IMR-90 (cell line): ENCODE data around the gene ADCY9. TPM values are rescaled to one million over a fixed set of nuclear protein-coding genes. Genes with fewer than 3 reads are reported as not detected.
A peak's percentile ranks its signal among the peaks of the same experiment; 100 is the strongest.

ENCODE experiments used
- ATAC-seq: fragments of 200-7000 bp; cut with Tn5 transposase; 2 replicates; pipeline ENCODE4 v1.9.1; 2020; ENCODE audit warnings: low read depth, mild to moderate bottlenecking, moderate library complexity
- BruUV-seq: library from RNA; stranded (reverse); fragments of 400-500 nt; replicated peaks from 2 replicates; lab custom pipeline; 2021; lab: Mats Ljungman, UMichigan
- CTCF ChIA-PET: fragments of 300-600 bp; formaldehyde crosslinking; extraction: SDS; loops from one replicate; lab custom pipeline; 2021; ENCODE audit warnings: antibody characterized with exemption; lab: Yijun Ruan, JAX
- POLR2A ChIA-PET: fragments of 300-600 bp; sonication (Branson Sonifier 250); formaldehyde crosslinking; loops from one replicate; lab custom pipeline; 2022; ENCODE audit warnings: antibody characterized with exemption; ENCODE audit not compliant: unreplicated experiment; lab: Charles Lee
- DNase-seq: peaks from one replicate; pipeline ENCODE4 v3.0.0; 2013
- H2AFZ ChIP-seq: replicated peaks from 2 replicates; pipeline ENCODE3; 2013; ENCODE audit warnings: low read length, mild to moderate bottlenecking; ENCODE audit not compliant: poor library complexity
- H2AK5ac ChIP-seq: 2 replicates; pipeline ENCODE4 v1.6.1; 2013; ENCODE audit warnings: low read depth, low read length, inconsistent platforms
- H2AK9ac ChIP-seq: replicated peaks from 2 replicates; pipeline ENCODE3; 2013; ENCODE audit warnings: mild to moderate bottlenecking, low read depth, low read length, moderate library complexity; ENCODE audit not compliant: poor library complexity
- H2BK120ac ChIP-seq: 2 replicates; pipeline ENCODE4 v1.6.1; 2013; ENCODE audit warnings: low read depth, low read length, inconsistent platforms
- H2BK15ac ChIP-seq: 3 replicates; pipeline ENCODE4 v1.6.1; 2013; ENCODE audit warnings: low read depth, low read length, inconsistent platforms
- H2BK20ac ChIP-seq: 2 replicates; pipeline ENCODE4 v1.6.1; 2013; ENCODE audit warnings: low read depth, mild to moderate bottlenecking, inconsistent platforms, low read length, moderate library complexity
- H2BK5ac ChIP-seq: 2 replicates; pipeline ENCODE4 v1.6.1; 2013; ENCODE audit warnings: mild to moderate bottlenecking, low read depth, low read length, inconsistent platforms; ENCODE audit not compliant: poor library complexity, severe bottlenecking
- H3K14ac ChIP-seq: replicated peaks from 2 replicates; pipeline ENCODE4 v1.6.1; 2013; ENCODE audit warnings: low read depth, low read length, inconsistent platforms
- H3K18ac ChIP-seq: 2 replicates; pipeline ENCODE4 v1.6.1; 2013; ENCODE audit warnings: low read depth, low read length, control low read depth
- H3K23ac ChIP-seq: 2 replicates; pipeline ENCODE4 v1.6.1; 2013; ENCODE audit warnings: low read depth, low read length, inconsistent platforms
- H3K27ac ChIP-seq: 2 replicates; pipeline ENCODE4 v1.5.1; 2013; ENCODE audit warnings: mild to moderate bottlenecking, control low read depth, low read length; ENCODE audit not compliant: insufficient read depth
- H3K27me3 ChIP-seq: 2 replicates; pipeline ENCODE4 v1.6.1; 2013; ENCODE audit warnings: low read length; ENCODE audit not compliant: control insufficient read depth, insufficient read depth
- H3K36me3 ChIP-seq: 2 replicates; pipeline ENCODE4 v1.6.1; 2013; ENCODE audit warnings: low read length, mixed read lengths; ENCODE audit not compliant: control insufficient read depth, insufficient read depth
- H3K4ac ChIP-seq: 2 replicates; pipeline ENCODE4 v1.6.1; 2013; ENCODE audit warnings: low read depth, low read length, inconsistent platforms
- H3K4me1 ChIP-seq: 2 replicates; pipeline ENCODE4 v1.6.1; 2013; ENCODE audit warnings: low read length, mixed read lengths; ENCODE audit not compliant: control insufficient read depth, insufficient read depth
- H3K4me2 ChIP-seq: 2 replicates; pipeline ENCODE4 v1.6.1; 2013; ENCODE audit warnings: low read depth, mild to moderate bottlenecking, control low read depth, low read length, moderate library complexity
- H3K4me3 ChIP-seq: 2 replicates; pipeline ENCODE4 v1.5.1; 2013; ENCODE audit warnings: low read depth, mild to moderate bottlenecking, control low read depth, low read length, moderate library complexity; ENCODE audit not compliant: insufficient read depth
- H3K56ac ChIP-seq: 2 replicates; pipeline ENCODE4 v1.6.1; 2013; ENCODE audit warnings: low read length, inconsistent platforms; ENCODE audit not compliant: insufficient read depth; ENCODE audit errors: extremely low read depth
- H3K79me1 ChIP-seq, 2 experiments: 2 replicates each; pipeline ENCODE4 v1.6.1; 2013; ENCODE audit warnings: low read length in 2 of 2, inconsistent platforms in 1 of 2, low read depth in 1 of 2
- H3K9ac ChIP-seq: 2 replicates; pipeline ENCODE4 v1.6.1; 2013; ENCODE audit warnings: low read depth, low read length, control low read depth
- H3K9me1 ChIP-seq: 2 replicates; pipeline ENCODE4 v1.6.1; 2013; ENCODE audit warnings: low read length, inconsistent platforms; ENCODE audit not compliant: insufficient read depth
- H3K9me3 ChIP-seq: 2 replicates; pipeline ENCODE4 v1.6.1; 2013; ENCODE audit warnings: low read length; ENCODE audit not compliant: control insufficient read depth, insufficient read depth
- H4K20me1 ChIP-seq: 2 replicates; pipeline ENCODE4 v1.6.1; 2013; ENCODE audit warnings: low read length, inconsistent platforms; ENCODE audit not compliant: insufficient read depth
- H4K5ac ChIP-seq: 2 replicates; pipeline ENCODE4 v1.6.1; 2013; ENCODE audit warnings: mild to moderate bottlenecking, low read depth, low read length, control low read depth
- H4K8ac ChIP-seq, 2 experiments: 2 replicates each; pipeline ENCODE4 v1.6.1; 2013; ENCODE audit warnings: low read depth in 2 of 2, low read length in 2 of 2, control low read depth in 1 of 2, inconsistent platforms in 1 of 2
- H4K91ac ChIP-seq: 2 replicates; pipeline ENCODE4 v1.6.1; 2013; ENCODE audit warnings: low read depth, low read length, inconsistent platforms; ENCODE audit not compliant: insufficient read depth
- CTCF ChIP-seq: conservative IDR thresholded peaks from 2 replicates; pipeline ENCODE4 v1.5.1; 2012; ENCODE audit warnings: mild to moderate bottlenecking, low read depth, low read length, improper control_type of control experiment
- NFE2L2 ChIP-seq: fragments of 150-350 bp; IDR thresholded peaks from 2 replicates; pipeline ENCODE4 v1.6.1; 2016; ENCODE audit warnings: low read depth, mild to moderate bottlenecking, low read length
- WGBS, 2 experiments: methylation state at CpG; one replicate each; pipeline versions ENCODE4 v1.1.5 to v1.1.7; 2013; ENCODE audit warnings: missing lambda C conversion rate in 2 of 2; ENCODE audit not compliant: insufficient read length in 1 of 2; ENCODE audit errors: extremely low coverage in 2 of 2; 5-methylcytosine and 5-hydroxymethylcytosine counted together
- dilution Hi-C: fragments of 300-500 bp; cut with HindIII; formaldehyde crosslinking; loops from one replicate; pipeline ENCODE4 v1.14.3; 2018; ENCODE audit warnings: low sequenced_read_pairs; ENCODE audit not compliant: unreplicated experiment
- in situ Hi-C: fragments of 300-500 bp; cut with MboI; formaldehyde crosslinking; loops from 3 replicates; pipeline ENCODE4 v1.14.3; 2019; ENCODE audit warnings: low sequenced_read_pairs, inconsistent platforms, mixed read lengths
- intact Hi-C: fragments of 100-400 bp; cut with micrococcal nuclease; formaldehyde crosslinking; loops from 2 replicates; pipeline ENCODE4 v1.10.0; 2022
- polyA plus RNA-seq, 3 experiments: library from polyadenylated mRNA; depleted of rRNA; stranded (reverse); fragments of >200 nt; gene quantifications; 2 replicates each; pipeline ENCODE4 v1.2.3, GENCODE V29; 2012; ENCODE audit warnings: low replicate concordance in 1 of 3
- total RNA-seq: library from RNA; depleted of rRNA; stranded (reverse); fragments of >200 nt; gene quantifications from 2 replicates; pipeline ENCODE4 v1.2.3, GENCODE V29; 2012

Gene ADCY9
- total and polyA plus RNA-seq, 2 of the 4 experiments (the other 2 are of a cell fraction): 5.4 to 12.5 TPM

GRCh38 chr16:4114257-4115208 lies 1.7 kb downstream of the ADCY9 start:
- no peak overlapping the region for H4K5ac ChIP-seq
- H3K14ac ChIP-seq: peak overlapping the region; percentile 6; the same call in 1 of the 2 replicates
- no peak overlapping the region for H2BK20ac ChIP-seq
- no peak overlapping the region for H2BK15ac ChIP-seq
- H2AK9ac ChIP-seq: peak overlapping the region; percentile 62
- peaks cover 17% of the 10 kb centered on the region; the same call in 1 of the 2 replicates for H4K20me1 ChIP-seq
- H3K79me1 ChIP-seq: peaks cover 26 to 64% of the 10 kb centered on the region in 2 experiments
- H3K36me3 ChIP-seq: peaks cover 15% of the 10 kb centered on the region; the same call in 1 of the 2 replicates
- intact Hi-C loops: loop anchor here (1.0 to 10.0 kb wide), 6 partner anchors 62 to 420 kb away; no protein-coding TSS in a partner anchor
- peak overlapping the region; percentile 88 for H3K4me2 ChIP-seq
- H2AK5ac ChIP-seq: 0 out of 2 replicates have a peak overlapping the region, but pooled peaks have one; percentile 54
- TF ChIP-seq NFE2L2 (no peak), CTCF (no peak)
- no peak overlapping the region for H3K9ac ChIP-seq
- peak overlapping the region; percentile 71 for H3K4ac ChIP-seq
- DNase-seq: no peak
- H2BK5ac ChIP-seq: no peak overlapping the region
- H2BK120ac ChIP-seq: no peak overlapping the region
- no peaks in the 10 kb centered on the region for H3K9me3 ChIP-seq
- H3K18ac ChIP-seq: no peak overlapping the region
- dilution Hi-C loops: no loop called here
- H3K27ac ChIP-seq: no peak overlapping the region
- H3K23ac ChIP-seq: peak overlapping the region; percentile 43; the same call in 1 of the 2 replicates
- H4K8ac ChIP-seq: peak overlapping the region in 1 of 2 experiments; percentile 40; a peak in 1 of 4 replicates
- H3K56ac ChIP-seq: no peak overlapping the region
- peak overlapping the region; percentile 32; the same call in 1 of the 2 replicates for H4K91ac ChIP-seq
- CTCF ChIA-PET: interaction anchor here (0.8 to 1.8 kb wide), 2 partner anchors 132 to 139 kb away, joined by 4 read pairs; no protein-coding TSS in a partner anchor
- 96% methylated on average over 25 of the region's 47 CpGs; no CpG with 5 or more reads in 1 of the 2 experiments for WGBS, 2 experiments
- no peaks in the 10 kb centered on the region for H3K27me3 ChIP-seq
- no TSS peak for BruUV-seq
- POLR2A ChIA-PET: interaction anchor here (0.6 kb wide), 1 partner anchor 62 kb away, joined by 22 read pairs; no protein-coding TSS in a partner anchor
- ATAC-seq: no peak
- H3K9me1 ChIP-seq: peaks cover 22% of the 10 kb centered on the region
- H3K4me1 ChIP-seq: peaks cover 27% of the 10 kb centered on the region
- in situ Hi-C loops: loop anchor here (10.0 kb wide), 1 partner anchor 140 kb away; no protein-coding TSS in a partner anchor
- H2AFZ ChIP-seq: peak overlapping the region; percentile 77
- H3K4me3 ChIP-seq: peak overlapping the region; percentile 48
